Measurements from ENCODE around the gene SHISA6.

The SHISA6 gene

GRCh38 chr17:11506635-11507034, 265.6 kb downstream of the SHISA6 start:
- TF ChIP-seq CTCF (IDR thresholded peaks at IDR 0.05; ENCODE audit: borderline replicate concordance, control extremely low read depth, extremely low read depth, insufficient read depth, missing control alignments) = no peak
- no peak for DNase-seq (ENCODE audit: low spot score)
- in situ Hi-C loops (cut with MboI; ENCODE audit: low sequenced_read_pairs, unreplicated experiment) = no loop called here

- in situ Hi-C loops (cut with MboI; ENCODE audit: low sequenced_read_pairs, unreplicated experiment) = no loop called here
- TF ChIP-seq CTCF (IDR thresholded peaks at IDR 0.05; ENCODE audit: borderline replicate concordance, control extremely low read depth, extremely low read depth, insufficient read depth, missing control alignments) = no peak
- DNase-seq (ENCODE audit: low spot score) = no peak
Observed at GRCh38 chr17:11511696-11512095, 270.7 kb downstream of the SHISA6 start.

- DNase-seq (ENCODE audit: low spot score) = no peak
- no peak for TF ChIP-seq CTCF (IDR thresholded peaks at IDR 0.05; ENCODE audit: borderline replicate concordance, control extremely low read depth, extremely low read depth, insufficient read depth, missing control alignments)
- in situ Hi-C loops (cut with MboI; ENCODE audit: low sequenced_read_pairs, unreplicated experiment) = no loop called here
Observed at GRCh38 chr17:11514565-11514964, 273.6 kb downstream of the SHISA6 start.

GRCh38 chr17:11514981-11515680, 274.1 kb downstream of the SHISA6 start:
- no peak for TF ChIP-seq CTCF (IDR thresholded peaks at IDR 0.05; ENCODE audit: borderline replicate concordance, control extremely low read depth, extremely low read depth, insufficient read depth, missing control alignments)
- in situ Hi-C loops (cut with MboI; ENCODE audit: low sequenced_read_pairs, unreplicated experiment) = no loop called here
- no peak for DNase-seq (ENCODE audit: low spot score)

- no peak for DNase-seq (ENCODE audit: low spot score)
- no peak for TF ChIP-seq CTCF (IDR thresholded peaks at IDR 0.05; ENCODE audit: borderline replicate concordance, control extremely low read depth, extremely low read depth, insufficient read depth, missing control alignments)
- in situ Hi-C loops (cut with MboI; ENCODE audit: low sequenced_read_pairs, unreplicated experiment) = no loop called here
Observed at GRCh38 chr17:11515901-11516300, 274.9 kb downstream of the SHISA6 start.

GRCh38 chr17:11535231-11535630, 294.2 kb downstream of the SHISA6 start:
- no peak for DNase-seq (ENCODE audit: low spot score)
- in situ Hi-C loops (cut with MboI; ENCODE audit: low sequenced_read_pairs, unreplicated experiment) = no loop called here
- no peak for TF ChIP-seq CTCF (IDR thresholded peaks at IDR 0.05; ENCODE audit: borderline replicate concordance, control extremely low read depth, extremely low read depth, insufficient read depth, missing control alignments)

Measured in GM13976 (cell line).